Activated CD4-positive, alpha-beta T cell treated with anti-CD3 and anti-CD28 coated beads for 48 hours (primary cell): ENCODE results near the gene C12orf56.

Experiments
- DNase-seq: peaks from one replicate; pipeline ENCODE4 v3.0.0-alpha.2; 2020

C12orf56 gene, protein sequence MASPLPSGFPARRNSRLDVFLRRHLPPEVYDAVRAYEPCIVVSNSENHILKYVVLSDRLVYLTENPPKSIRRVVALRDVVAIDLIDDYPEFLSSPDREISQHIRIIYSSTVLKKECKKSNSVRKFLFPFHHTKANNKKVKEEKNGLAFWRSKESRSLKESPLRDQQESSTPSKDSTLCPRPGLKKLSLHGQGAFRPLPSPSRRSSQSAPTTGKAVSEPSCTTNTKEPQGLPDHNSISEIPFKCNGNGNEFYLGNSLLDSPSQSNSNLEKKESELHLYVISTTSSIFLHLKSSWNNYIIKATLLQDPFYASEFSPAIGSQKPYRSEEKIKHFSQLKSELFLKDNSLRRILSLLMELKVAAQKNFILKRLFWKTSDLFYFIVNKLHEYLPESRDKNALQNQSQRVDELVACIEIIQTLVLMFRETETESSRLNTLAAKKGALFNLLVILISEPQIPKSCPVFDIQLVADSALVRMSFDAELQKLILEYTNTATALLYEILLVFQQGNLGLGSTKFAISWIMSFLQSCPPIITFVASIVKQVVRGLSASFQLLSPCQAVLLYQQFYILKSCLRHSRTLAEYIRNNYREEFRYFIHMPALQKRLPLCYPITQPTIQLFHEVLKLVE

DNA sequence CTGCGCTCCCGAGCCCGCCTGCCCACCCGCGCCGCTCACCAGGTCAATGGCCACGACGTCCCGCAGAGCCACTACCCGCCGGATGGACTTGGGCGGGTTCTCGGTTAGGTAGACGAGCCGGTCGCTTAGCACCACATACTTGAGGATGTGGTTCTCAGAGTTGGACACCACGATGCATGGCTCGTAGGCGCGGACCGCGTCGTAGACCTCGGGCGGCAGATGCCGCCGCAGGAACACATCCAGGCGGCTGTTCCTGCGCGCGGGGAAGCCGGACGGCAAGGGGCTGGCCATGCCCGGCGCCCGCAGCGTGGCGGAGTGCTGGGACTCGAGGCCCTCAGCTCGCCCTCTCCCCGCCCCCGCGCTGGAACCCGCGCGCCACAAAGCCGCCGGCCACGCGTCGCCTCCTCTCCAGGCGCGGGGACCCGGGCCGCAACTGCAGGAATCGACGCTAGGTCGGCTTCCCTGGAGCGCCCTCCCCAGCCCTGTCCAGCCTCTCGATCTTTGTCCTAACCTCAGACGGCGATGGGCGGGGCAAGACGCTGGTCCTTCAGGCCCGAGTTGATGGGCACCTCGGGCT, at the start of gene C12orf56:
Gene C12orf56 (minus strand): TSS at position 484 of the 577 bp plus-strand sequence. CDS start 193 bp downstream, at position 291.
- DNase-seq, result peak; percentile 30

DNA sequence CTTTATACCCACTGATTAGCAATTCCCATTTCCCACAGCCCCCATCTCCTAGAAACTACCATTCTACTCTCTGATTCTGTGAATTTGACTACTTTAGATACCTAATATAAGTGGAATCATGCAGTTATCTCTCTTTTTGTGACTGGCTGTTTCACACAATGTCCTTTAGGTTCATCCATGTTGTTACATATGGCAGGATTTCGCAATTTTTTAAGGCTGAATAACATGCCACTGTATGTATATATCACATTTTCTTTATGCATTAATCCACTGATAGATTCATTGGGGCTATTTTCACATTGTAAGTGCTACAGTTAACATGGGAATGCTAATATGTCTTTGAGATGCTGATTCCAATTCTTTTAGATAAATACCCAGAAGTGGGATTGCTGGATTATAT, 49.5 kb upstream of the C12orf56 start:
- no peak for DNase-seq

DNA sequence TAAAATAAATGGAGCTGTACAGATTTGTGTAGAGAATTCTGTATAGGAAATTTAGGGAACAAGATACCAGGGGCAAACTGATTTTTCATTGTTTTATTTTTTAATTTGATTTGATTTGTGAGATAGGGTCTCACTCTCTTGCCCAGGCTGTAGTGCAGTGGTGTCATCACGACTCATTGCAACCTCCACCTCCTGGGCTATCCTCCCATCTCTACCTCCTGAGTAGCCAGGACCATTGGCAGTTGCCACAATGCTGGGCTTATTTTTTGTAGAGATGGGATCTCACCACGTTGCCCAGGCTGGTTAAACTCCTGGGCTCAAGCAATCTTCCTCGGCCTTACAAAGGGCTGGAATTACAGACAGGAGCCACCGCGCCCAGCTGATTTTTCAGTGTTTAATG, 43.4 kb upstream of the C12orf56 start:
- no peak for DNase-seq

DNA sequence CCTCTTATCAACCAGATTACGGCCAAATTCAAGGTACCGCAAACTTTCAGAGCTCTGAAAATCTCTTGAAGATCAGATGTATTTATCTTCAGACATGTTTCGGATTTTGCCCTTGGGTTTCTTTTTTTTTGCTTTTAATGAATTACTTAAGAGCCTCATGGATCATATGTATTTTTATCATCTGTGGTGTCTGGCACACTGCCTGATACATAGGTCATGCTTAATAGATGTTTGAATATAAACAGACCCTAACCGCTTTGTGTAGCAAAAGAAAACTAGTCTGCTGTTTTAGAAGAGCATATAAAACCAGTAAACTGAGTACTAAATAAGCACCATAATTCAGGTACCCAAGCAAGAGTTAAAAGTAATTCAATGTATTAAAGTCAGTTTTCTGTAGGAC, 41.2 kb upstream of the C12orf56 start:
- no peak for DNase-seq

DNA sequence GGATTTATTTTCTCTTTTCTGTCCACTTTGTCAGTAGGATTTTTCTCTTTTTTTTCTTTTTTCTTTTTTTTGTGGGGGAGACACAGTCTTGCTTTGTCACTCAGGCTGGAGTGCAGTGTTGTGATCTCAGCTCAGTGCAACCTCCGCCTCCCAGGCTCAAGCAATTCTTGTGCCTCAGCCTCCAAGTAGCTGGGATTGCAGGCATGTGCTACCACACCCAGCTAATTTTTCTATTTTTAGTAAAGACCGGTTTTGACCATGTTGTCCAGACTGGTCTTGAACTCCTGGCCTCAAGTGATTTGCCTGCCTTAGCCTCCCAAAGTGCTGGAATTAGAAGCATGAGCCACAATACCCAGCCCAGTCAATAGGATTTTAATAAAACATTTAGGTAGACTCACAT, 40.3 kb upstream of the C12orf56 start:
- no peak for DNase-seq

DNA sequence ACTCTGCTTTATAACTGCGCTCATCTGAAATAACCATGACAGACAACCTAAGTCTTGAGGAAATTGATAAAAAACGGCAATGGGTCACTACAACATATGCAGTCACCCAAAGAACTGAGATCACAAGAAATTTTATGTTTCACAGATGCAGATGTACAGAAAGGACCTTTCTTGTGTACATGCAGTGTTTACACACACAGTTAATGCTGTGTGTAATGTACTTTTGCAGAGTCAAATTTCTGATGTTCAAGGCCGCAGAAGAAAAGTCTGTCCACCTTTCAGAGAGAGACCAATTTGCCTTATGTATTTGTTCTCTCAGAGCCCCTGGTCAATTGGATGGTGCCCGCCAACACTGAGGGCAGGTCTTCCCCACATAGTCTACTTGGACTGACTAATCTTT, 38.4 kb upstream of the C12orf56 start:
- no peak for DNase-seq

DNA sequence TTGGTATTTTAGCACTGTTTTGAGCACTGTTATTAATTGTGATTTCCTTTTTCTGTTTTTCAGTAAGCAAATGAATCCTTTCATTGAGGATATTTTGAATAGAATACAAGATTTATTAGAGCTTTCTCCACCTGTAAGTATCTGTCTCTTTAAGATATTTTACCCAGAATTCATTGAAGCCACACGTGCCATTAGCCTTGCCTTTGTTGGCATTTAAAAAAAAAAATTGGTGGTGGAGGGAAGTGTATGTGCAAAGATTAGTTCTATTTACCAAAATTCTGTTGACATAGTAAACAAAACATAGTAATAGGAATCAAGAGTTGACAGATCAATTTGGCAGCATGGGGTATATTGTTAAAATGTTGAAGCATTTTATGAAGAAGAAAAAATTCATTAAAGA, 37.4 kb upstream of the C12orf56 start:
- DNase-seq, result no peak

DNA sequence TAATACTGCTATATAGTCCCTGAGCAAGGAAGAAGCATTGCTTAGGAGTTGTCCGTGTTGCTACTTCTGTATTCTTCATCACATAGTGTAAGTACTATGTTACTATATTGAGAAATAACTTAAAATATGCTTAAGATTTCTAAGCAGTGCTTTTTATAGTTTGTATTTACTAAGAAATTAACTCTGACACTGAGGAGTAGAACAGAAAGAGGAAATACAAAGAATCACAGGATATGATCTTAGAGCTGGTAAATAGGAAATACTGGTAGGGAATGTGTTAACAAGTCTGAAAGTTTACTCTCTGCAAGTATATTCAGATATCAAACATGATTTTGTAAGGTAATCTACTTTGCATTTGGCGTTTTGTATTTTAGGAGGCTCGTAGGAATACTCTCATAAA, 29.1 kb upstream of the C12orf56 start:
- no peak for DNase-seq

DNA sequence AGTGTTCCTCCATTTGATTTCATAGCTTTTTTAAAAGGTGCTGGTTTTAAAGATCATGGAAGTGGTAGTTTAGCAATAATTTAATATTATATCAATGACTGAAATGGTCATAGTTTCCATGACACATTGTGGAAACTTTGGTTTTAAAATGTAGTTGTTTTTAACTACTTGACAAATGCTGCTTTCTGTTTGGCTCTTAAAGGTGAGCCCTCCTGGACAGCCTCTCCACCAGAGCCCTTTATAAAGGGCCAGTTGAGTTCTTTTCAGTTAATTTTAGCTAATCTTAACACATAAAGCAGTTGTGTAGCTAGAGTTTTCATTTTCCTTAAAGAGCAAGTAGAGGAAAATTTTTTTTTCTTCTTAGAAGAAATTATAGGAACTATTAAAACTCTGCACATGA, 27.7 kb upstream of the C12orf56 start:
- no peak for DNase-seq

DNA sequence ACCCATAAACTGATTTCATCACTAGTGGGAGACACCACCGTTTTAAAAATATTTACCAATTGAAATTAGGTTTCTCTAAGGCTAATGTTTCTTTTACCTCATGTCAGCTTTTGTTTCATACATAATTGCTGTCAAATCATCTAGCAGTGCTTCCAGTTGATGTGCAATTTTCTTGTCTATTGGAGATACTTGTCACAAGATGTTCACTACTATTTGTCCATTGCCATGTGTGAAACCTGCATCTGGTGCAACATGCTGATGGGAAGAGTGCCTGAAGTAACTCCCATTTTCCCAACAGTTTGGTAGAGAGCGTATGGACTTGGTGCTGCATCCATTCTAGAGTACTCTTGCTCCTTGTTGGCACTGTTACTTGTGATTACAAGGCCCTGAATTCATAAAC, 23.3 kb upstream of the C12orf56 start:
- DNase-seq, result no peak

DNA sequence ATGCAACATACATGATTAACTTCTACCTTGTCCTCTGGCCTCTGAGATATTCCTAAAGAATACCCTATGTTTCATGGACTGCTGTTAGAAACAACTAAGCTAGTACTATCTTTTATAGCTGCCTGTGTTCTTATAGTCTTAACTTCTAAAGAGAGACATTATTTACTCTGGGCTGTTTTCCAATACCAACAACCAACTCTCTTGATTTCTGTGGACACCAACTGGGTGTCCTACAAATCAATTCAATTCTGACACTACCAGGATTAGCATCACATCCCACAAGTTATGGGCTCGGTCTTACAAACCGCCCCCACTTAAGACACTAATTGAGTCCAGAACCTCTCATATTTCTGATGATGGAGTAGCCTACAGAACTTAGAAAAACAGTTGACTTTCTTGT, 21.9 kb upstream of the C12orf56 start:
- no peak for DNase-seq

DNA sequence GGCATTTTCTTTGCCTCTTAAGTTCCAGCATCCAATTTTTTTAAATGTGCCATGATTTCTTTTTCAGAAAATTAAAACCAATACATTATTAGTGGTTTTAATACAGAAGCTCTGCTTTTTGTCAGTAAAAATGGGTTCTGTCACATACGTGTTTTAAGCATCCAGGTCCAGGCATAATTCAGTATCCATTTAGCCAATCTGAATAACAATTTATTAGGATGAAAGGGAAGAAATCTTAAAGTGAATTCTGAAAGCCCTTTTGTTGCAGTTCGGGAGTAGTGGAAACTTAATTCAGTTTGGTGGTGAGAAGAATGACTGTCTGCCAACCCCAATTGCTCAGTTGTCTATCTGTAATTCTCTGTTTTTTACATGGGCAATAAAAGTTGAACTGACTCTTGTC, 20.9 kb upstream of the C12orf56 start:
- no peak for DNase-seq

DNA sequence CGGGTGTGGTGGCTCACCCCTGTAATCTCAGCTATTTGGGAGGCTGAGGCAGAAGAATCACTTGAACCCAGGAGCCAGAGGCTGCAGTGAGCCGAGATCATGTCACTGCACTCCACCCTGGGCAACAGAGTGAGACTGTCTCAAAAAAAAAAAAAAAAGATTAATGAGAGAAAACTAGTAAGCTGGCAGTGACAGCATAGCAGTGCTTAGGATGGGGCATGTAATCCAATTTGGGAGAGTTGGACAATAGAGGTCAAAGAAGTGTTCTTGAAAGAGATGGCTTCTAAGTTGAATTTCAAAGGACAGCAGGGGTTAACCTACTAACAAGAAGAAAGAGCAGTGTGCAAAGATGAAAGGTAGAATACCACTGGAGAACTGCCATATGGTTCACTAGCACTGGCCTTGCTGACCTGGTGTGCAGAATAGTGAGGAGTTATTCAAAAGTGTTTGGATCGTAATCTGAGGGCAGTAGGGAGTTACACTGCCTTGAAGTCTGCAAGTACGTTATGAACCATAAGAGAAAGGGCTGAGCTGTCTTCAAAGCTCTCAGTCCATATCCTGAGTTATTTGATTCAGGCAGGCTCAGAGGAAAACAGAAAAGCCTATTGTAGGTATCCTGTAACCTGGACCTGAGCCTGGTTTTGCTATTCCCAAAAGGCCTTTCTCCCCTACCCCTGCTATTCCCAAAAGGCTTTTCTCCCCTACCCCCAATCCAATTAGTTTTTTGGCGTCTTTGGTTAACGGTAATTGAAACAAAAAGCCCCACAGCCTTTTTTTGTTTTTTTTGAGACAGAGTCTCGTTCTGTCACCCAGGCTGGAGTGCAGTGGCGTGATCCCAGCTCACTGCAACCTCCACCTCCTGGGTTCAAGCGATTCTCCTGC, 17.0 kb upstream of the C12orf56 start:
- DNase-seq, result no peak

DNA sequence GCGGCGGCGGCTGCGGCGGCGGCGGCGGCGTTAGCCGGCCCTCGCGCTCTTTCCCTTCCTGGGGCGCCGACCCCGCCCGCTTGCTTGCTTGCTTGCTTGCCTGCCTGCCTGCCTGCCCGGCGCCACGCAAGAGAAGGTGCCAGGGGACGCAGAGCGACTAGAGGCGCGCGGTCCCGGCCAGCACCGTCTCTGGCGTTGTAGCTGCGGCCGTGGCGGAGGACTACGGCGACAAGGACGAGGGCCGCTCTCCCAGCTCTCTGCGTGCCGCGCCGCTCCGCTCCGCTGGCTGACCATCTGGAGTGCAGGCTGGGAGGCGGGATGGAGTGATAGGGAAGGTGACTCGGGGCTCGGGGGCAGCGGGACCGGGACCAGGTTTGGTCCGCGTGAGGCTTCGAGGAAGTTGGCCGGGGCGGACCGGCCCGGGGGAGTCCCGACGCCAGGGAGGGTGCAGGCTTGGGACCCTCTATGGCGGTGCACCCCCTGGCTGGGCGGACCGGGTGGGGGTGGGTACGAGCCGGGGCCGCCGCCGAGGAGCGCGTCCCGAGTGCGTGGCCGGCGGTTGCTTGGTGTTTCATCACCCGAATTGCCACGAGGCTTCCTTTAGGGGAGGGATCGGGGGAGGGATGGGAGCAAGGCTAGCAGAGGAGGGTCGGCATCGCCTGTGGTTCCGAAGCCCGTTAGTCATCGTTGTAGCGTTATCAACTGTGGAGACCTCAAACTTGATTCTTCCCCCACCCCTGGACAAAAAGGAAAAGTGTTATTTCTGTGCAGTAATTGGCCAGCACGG, 14.1 kb upstream of the C12orf56 start:
- peak; percentile 84 for DNase-seq

DNA sequence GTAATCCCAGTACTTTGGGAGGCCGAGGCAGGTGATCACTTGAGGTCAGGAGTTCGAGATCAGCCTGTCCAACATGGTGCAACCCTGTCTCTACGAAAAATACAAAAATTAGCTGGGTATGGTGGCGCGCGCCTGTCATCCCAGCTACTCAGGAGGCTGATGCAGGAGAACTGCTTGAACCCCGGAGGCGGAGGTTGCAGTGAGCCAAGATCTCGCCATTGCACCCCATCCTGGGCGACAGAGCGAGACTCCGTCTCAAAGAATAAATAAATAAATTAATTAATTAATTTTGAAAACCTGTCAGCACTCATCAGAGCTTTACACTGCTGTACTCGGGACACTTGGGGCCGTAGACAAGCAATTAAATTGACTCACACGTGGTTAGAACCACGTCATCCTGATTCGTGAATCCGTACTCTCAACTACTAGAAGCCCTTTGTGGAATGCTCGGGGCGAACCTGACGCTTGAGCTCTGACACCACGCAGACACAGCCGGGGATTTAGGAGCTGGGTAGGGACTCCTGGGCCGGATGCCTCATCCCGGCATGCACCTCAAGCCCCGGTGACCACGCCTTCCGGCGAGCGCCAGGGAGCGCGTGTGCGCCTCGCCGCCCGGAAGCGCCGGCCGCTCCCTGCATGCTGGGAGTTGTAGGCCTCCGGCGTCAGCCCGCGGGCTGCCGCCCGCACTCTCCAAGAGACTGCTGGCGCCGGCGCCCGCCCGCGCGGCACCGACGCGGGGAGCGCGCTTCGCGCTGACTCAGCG, 13.3 kb upstream of the C12orf56 start, which contains the start of gene XPOT:
Gene XPOT (plus strand): TSS at position 686 of the 763 bp plus-strand sequence. CDS start 5,644 bp downstream, outside the sequence.
- peak; percentile 95 for DNase-seq

DNA sequence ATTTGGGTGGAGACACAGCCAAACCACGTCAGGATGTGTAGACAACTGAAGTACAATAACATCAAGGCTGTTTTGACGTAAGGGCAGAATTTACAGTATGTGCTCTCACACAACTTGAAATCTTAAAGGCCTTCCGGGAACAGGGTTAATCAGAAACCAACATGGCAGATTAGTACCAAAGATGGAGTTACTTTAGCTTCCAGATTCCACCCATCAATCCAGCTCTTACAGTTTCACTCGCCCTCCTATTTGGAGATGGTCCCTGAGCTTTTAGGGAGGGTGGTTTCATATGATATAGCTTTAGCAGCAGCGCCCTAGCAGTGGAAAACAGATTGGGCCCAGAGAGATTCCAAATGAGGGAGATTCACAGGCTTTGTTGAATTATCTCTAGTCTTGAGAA, 11.6 kb upstream of the C12orf56 start:
- no peak for DNase-seq

DNA sequence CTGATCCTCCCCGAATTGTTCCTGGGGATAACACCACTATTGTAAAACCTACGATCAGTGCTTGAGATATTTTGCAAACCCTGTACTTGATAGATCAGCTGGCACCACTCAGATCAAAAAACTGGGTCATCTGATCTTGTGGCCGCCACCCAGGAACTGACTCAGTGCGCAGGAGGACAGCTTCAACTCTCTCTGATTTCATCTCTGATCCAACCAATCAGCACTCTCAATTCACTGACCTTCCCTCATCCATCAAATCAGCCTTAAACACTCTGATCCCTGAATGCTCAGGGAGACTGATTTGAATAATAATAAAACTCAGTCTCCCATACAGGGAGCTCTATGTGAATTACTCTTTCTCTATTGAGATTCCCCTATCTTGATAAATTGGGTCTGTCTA, 9.5 kb upstream of the C12orf56 start:
- no peak for DNase-seq

DNA sequence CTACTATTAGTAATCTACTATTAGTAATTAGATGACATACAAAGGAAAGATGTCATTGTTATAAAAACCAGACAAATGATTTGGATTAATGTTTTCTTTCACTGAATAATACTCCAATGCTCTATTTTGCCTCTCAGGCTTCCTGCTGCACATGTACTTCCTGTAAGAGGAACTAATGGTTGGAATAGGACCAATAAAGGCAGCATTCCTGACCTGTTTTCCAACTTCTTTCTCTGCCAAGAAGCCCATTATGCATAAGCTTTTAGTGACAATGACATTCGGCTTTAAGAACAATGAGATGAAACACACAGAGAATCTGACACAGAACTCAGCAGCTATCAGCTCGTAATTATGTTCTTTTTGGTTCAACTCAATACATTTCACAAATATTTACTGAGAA, 5.2 kb upstream of the C12orf56 start:
- no peak for DNase-seq

DNA sequence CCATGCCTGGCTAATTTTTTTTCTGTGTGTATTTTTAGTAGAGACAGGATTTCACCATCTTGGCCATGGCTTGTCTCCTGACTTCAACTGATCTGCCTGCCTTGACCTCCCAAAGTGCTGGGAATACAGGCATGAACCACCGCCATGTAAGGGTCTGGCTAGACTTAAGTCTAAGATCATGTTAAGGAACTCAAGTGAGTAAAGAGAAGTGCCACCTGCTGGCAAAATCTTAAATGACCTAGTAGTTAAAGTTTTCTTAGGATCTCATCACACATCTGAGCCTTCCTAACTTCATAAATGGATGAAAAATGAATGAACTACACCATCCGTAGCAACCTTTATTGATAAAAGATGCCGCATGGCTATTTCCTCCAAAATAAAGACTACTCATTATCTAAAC, 1.7 kb upstream of the C12orf56 start:
- no peak for DNase-seq

DNA sequence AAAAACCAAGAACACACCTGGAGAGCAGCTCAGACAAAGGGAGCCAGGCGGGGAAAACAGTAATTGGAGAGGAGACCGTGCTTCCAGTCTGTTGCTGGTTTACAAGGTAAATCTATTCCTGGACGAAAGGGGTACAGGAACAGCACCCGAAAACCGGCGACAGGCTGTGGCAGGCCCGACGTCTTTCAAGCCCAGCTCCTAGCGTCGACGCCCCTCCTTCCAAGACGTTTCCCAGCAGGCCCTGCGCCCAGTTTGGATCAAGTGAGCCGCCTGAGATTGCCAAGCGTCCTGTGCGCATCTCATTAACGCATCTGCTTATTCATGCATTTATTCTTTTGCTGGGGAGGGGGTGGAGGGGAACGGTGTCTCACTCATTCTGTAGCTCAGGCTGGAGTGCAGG, 1.4 kb downstream of the C12orf56 start:
- DNase-seq, result no peak

DNA sequence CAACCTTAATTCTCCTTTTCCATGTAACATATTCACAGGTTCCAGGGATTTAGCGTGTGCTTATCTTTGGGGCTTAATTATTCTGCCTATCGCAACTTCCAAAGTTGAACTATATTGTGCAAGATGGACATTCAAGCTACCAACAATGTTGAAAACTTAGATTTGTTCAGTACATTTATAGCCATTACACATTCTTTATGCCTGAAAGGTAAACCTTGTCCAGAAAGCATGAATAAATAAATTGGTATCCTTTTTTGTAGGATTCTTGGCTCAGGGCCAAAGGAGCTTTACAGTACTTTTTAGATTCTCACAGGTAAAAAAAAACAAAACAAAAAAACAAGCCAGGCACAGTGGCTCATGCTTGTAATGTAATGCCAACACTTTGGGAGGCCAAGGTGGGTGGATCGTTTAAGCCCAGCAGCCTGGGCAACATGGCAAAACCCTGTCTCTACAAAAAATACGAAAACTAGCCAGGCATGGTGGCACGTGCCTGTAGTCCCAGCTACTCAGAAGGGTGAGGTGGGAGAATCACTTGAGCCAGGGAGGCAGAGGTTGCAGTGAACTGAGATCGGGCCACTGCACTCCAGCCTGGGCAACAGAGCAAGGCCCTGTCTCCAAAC, 3.3 kb downstream of the C12orf56 start:
- DNase-seq, result no peak
